SU-DHL-6 (cell line): ENCODE results near the gene CTCF.

Source experiments
- H2AFZ ChIP-seq: fragments of 200-600 bp; sonication (generic); 2 replicates; pipeline ENCODE4 v1.6.1; 2014; ENCODE audit warnings: low read depth, mild to moderate bottlenecking, moderate library complexity, mixed read lengths, antibody characterized with exemption, low read length; ENCODE audit not compliant: severe bottlenecking
- H3F3A ChIP-seq: fragments of 200-600 bp; shearing (Covaris generic); 2 replicates; pipeline ENCODE4 v1.6.0; 2016; ENCODE audit warnings: antibody characterized with exemption, mild to moderate bottlenecking; ENCODE audit not compliant: insufficient read depth
- H3K27ac ChIP-seq: fragments of 200-600 bp; sonication (generic); 2 replicates; pipeline ENCODE4 v1.5.1; 2016; ENCODE audit warnings: low read depth, mild to moderate bottlenecking, low read length, moderate library complexity, mixed read lengths
- H3K27me3 ChIP-seq: fragments of 200-600 bp; sonication (generic), shearing (Covaris generic); 2 replicates; pipeline ENCODE4 v1.6.0; 2014; ENCODE audit warnings: mild to moderate bottlenecking, low read length
- H3K36me3 ChIP-seq: fragments of 200-600 bp; sonication (generic); 2 replicates; pipeline ENCODE4 v1.6.1; 2014; ENCODE audit warnings: mild to moderate bottlenecking, low read length, mixed read lengths
- H3K4me2 ChIP-seq: fragments of 300-600, 200-600 bp; shearing (Covaris generic), sonication (generic); 2 replicates; pipeline ENCODE4 v1.6.0; 2014; ENCODE audit warnings: low read length, low read depth, mild to moderate bottlenecking; ENCODE audit not compliant: poor library complexity, severe bottlenecking
- H3K4me3 ChIP-seq: fragments of 200-600 bp; sonication (generic); 2 replicates; pipeline ENCODE4 v1.5.1; 2014; ENCODE audit warnings: antibody characterized with exemption, low read length, mild to moderate bottlenecking, mixed read lengths; ENCODE audit not compliant: insufficient read depth, poor library complexity, severe bottlenecking
- H3K79me2 ChIP-seq: fragments of 200-600 bp; sonication (generic); 2 replicates; pipeline ENCODE4 v1.6.1; 2014; ENCODE audit warnings: mild to moderate bottlenecking, low read length, moderate library complexity; ENCODE audit not compliant: insufficient read depth
- H3K9ac ChIP-seq: fragments of 200-600 bp; sonication (generic); 2 replicates; pipeline ENCODE4 v1.7.0; 2014; ENCODE audit warnings: mild to moderate bottlenecking, low read length
- H3K9me2 ChIP-seq: fragments of 200-600 bp; sonication (generic); replicated peaks from 2 replicates; pipeline ENCODE4 v1.6.1; 2014; ENCODE audit warnings: low read length; ENCODE audit not compliant: insufficient read depth
- H3K9me3 ChIP-seq: fragments of 200-600 bp; sonication (generic); 2 replicates; pipeline ENCODE4 v1.6.1; 2014; ENCODE audit warnings: low read length, mixed read lengths; ENCODE audit not compliant: insufficient read depth
- H4K20me1 ChIP-seq: fragments of 200-600 bp; sonication (generic); 2 replicates; pipeline ENCODE4 v1.6.1; 2014; ENCODE audit warnings: low read depth, mild to moderate bottlenecking, antibody characterized with exemption, low read length, moderate library complexity, mixed read lengths
- EZH2phosphoT487 ChIP-seq: fragments of 200-600 bp; sonication (generic), shearing (Covaris generic); conservative IDR thresholded peaks from 2 replicates; pipeline ENCODE4 v1.6.1; 2018; ENCODE audit warnings: mild to moderate bottlenecking, antibody characterized with exemption, low read length, moderate library complexity, mixed read lengths
- TF ChIP-seq, protein P1 (sequence below): fragments of 200-600 bp; sonication (generic); IDR thresholded peaks from one replicate; pipeline ENCODE4 v1.5.1; 2017; ENCODE audit warnings: antibody characterized with exemption, mild to moderate bottlenecking, low read length, moderate library complexity; ENCODE audit not compliant: insufficient read depth, poor library complexity, severe bottlenecking

CTCF gene

DNA sequence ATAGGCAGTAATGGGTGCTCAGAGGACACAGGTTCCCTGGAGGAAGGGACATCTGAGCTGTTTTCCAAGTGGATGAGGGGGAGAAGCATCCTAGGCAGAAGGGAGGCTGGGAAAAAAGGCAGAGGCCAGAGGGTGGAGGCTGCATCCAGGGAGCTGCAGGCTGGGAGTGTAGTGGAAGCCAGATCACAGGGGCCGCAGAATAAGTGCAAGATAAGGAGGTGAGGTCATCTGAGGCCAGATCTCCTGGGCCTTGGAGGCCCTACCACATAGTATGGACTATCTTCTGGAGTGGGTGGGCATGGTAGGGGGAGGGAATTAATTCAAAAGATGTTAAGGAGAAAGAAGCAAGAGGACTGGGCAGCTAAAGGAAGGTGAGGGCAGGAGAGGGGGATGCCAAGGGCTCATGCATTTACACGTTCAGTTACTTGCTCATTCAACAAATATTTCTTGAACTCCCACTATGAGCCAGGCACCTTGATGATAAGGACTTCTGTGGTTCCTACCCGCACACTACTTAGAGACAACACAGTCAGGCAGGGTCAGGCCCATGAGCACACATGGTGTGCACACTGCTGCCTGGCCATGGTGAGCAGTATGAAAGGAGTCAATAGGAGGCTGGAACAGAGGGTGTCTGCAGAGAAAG lies 36.1 kb upstream of the CTCF start:
- Histone ChIP-seq H2AFZ (no peak overlapping the region), H3K79me2 (no peaks in the 10 kb centered on the region), H3K27me3 (no peaks in the 10 kb centered on the region), H3K9ac (no peak overlapping the region), H3K27ac (no peak overlapping the region), H3K4me2 (no peak overlapping the region), H3K4me3 (no peak overlapping the region), H3K36me3 (no peaks in the 10 kb centered on the region), H4K20me1 (no peaks in the 10 kb centered on the region), H3K9me3 (no peaks in the 10 kb centered on the region), H3F3A (peaks cover under 1% of the 10 kb centered on the region; the same call in 1 of the 2 replicates), H3K9me2 (no peaks in the 10 kb centered on the region)
- TF ChIP-seq EZH2phosphoT487 = no peak
- TF ChIP-seq, protein P1, sequence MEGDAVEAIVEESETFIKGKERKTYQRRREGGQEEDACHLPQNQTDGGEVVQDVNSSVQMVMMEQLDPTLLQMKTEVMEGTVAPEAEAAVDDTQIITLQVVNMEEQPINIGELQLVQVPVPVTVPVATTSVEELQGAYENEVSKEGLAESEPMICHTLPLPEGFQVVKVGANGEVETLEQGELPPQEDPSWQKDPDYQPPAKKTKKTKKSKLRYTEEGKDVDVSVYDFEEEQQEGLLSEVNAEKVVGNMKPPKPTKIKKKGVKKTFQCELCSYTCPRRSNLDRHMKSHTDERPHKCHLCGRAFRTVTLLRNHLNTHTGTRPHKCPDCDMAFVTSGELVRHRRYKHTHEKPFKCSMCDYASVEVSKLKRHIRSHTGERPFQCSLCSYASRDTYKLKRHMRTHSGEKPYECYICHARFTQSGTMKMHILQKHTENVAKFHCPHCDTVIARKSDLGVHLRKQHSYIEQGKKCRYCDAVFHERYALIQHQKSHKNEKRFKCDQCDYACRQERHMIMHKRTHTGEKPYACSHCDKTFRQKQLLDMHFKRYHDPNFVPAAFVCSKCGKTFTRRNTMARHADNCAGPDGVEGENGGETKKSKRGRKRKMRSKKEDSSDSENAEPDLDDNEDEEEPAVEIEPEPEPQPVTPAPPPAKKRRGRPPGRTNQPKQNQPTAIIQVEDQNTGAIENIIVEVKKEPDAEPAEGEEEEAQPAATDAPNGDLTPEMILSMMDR = no peak

GRCh38 chr16:67528222-67528869 lies 34.0 kb upstream of the CTCF start, which contains the start of gene RIPOR1:
TSS of gene RIPOR1 (plus strand) at chr16:67528829. CDS start at chr16:67538447, 9,618 bp downstream.
- Histone ChIP-seq H3K4me2 (peak within 1 kb of the TSS; percentile 52), H3K9me3 (no peaks in the 10 kb centered on the region), H3K79me2 (no peaks in the 10 kb centered on the region), H3K27me3 (no peaks in the 10 kb centered on the region), H3K4me3 (peak within 1 kb of the TSS; percentile 49), H2AFZ (peak within 1 kb of the TSS; percentile 31), H4K20me1 (no peaks in the 10 kb centered on the region), H3K27ac (no peak within 1 kb of the TSS), H3K9me2 (no peaks in the 10 kb centered on the region), H3K36me3 (no peaks in the 10 kb centered on the region), H3F3A (peaks cover 5% of the 10 kb centered on the region; the same call in 1 of the 2 replicates), H3K9ac (peak within 1 kb of the TSS; percentile 47)
- TF ChIP-seq, protein P1 = no peak
- TF ChIP-seq EZH2phosphoT487 = no peak

DNA sequence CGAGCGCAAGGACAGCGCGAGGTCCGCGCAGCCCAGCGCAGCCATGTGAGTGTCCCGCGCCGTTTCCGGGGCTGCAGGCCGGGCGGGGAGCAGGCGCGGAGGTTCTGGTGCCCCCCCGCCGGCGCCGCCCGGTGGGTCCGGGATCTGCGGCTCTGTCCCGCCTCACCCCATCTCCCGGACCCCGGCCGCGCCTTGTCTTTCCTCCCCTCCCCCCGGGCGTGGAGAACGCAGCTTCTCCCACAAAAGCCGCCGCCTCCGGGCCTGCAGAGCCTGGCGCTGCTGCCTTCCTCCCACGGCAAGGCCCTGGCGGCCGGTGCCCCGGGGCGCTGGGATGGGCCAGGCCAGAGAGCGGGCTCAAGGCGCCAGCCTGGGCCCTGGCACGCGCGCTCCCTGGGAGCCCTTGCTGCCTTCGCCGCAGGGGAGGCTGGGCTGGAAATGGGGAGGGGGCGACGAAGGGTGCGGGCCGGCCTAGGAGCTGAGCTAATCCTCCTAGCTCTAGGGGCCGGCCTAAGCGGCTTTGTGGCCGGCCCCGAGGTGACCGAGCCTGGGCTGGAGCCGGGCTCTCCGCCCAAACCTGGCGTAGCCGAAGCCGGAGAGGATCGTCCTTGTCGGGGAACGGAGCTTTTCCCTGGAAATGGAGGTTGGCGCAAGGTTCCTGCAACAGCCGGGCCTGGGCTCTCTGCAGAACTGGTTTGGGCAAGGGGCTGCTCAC lies 33.3 kb upstream of the CTCF start:
- Histone ChIP-seq H3K27ac (no peak overlapping the region), H4K20me1 (no peaks in the 10 kb centered on the region)

More for the DNA sequence above, 33.3 kb upstream of the CTCF start:
- TF ChIP-seq, protein P1 = no peak
- 0 out of 2 replicates have a peak, but pooled peaks have one; percentile 34 for TF ChIP-seq EZH2phosphoT487
- Histone ChIP-seq H3F3A (peaks cover 5% of the 10 kb centered on the region; the same call in 1 of the 2 replicates), H3K36me3 (no peaks in the 10 kb centered on the region), H3K4me2 (peak overlapping the region; percentile 52), H3K9me3 (no peaks in the 10 kb centered on the region), H3K9me2 (no peaks in the 10 kb centered on the region), H3K4me3 (peak overlapping the region; percentile 49), H3K27me3 (no peaks in the 10 kb centered on the region), H3K79me2 (no peaks in the 10 kb centered on the region), H2AFZ (peak overlapping the region; percentile 31), H3K9ac (peak overlapping the region; percentile 47)
